SU-DHL-6 (cell line): Measurements from ENCODE around the gene ARID5B.

ENCODE experiments used
- H2AFZ ChIP-seq: fragments of 200-600 bp; sonication (generic); 2 replicates; pipeline ENCODE4 v1.6.1; 2014; ENCODE audit warnings: low read depth, mild to moderate bottlenecking, moderate library complexity, mixed read lengths, antibody characterized with exemption, low read length; ENCODE audit not compliant: severe bottlenecking
- H3F3A ChIP-seq: fragments of 200-600 bp; shearing (Covaris generic); 2 replicates; pipeline ENCODE4 v1.6.0; 2016; ENCODE audit warnings: antibody characterized with exemption, mild to moderate bottlenecking; ENCODE audit not compliant: insufficient read depth
- H3K27ac ChIP-seq: fragments of 200-600 bp; sonication (generic); 2 replicates; pipeline ENCODE4 v1.5.1; 2016; ENCODE audit warnings: low read depth, mild to moderate bottlenecking, low read length, moderate library complexity, mixed read lengths
- H3K27me3 ChIP-seq: fragments of 200-600 bp; sonication (generic), shearing (Covaris generic); 2 replicates; pipeline ENCODE4 v1.6.0; 2014; ENCODE audit warnings: mild to moderate bottlenecking, low read length
- H3K36me3 ChIP-seq: fragments of 200-600 bp; sonication (generic); 2 replicates; pipeline ENCODE4 v1.6.1; 2014; ENCODE audit warnings: mild to moderate bottlenecking, low read length, mixed read lengths
- H3K4me2 ChIP-seq: fragments of 300-600, 200-600 bp; shearing (Covaris generic), sonication (generic); 2 replicates; pipeline ENCODE4 v1.6.0; 2014; ENCODE audit warnings: low read length, low read depth, mild to moderate bottlenecking; ENCODE audit not compliant: poor library complexity, severe bottlenecking
- H3K4me3 ChIP-seq: fragments of 200-600 bp; sonication (generic); 2 replicates; pipeline ENCODE4 v1.5.1; 2014; ENCODE audit warnings: antibody characterized with exemption, low read length, mild to moderate bottlenecking, mixed read lengths; ENCODE audit not compliant: insufficient read depth, poor library complexity, severe bottlenecking
- H3K79me2 ChIP-seq: fragments of 200-600 bp; sonication (generic); 2 replicates; pipeline ENCODE4 v1.6.1; 2014; ENCODE audit warnings: mild to moderate bottlenecking, low read length, moderate library complexity; ENCODE audit not compliant: insufficient read depth
- H3K9ac ChIP-seq: fragments of 200-600 bp; sonication (generic); 2 replicates; pipeline ENCODE4 v1.7.0; 2014; ENCODE audit warnings: mild to moderate bottlenecking, low read length
- H3K9me2 ChIP-seq: fragments of 200-600 bp; sonication (generic); replicated peaks from 2 replicates; pipeline ENCODE4 v1.6.1; 2014; ENCODE audit warnings: low read length; ENCODE audit not compliant: insufficient read depth
- H3K9me3 ChIP-seq: fragments of 200-600 bp; sonication (generic); 2 replicates; pipeline ENCODE4 v1.6.1; 2014; ENCODE audit warnings: low read length, mixed read lengths; ENCODE audit not compliant: insufficient read depth
- H4K20me1 ChIP-seq: fragments of 200-600 bp; sonication (generic); 2 replicates; pipeline ENCODE4 v1.6.1; 2014; ENCODE audit warnings: low read depth, mild to moderate bottlenecking, antibody characterized with exemption, low read length, moderate library complexity, mixed read lengths
- EZH2phosphoT487 ChIP-seq: fragments of 200-600 bp; sonication (generic), shearing (Covaris generic); conservative IDR thresholded peaks from 2 replicates; pipeline ENCODE4 v1.6.1; 2018; ENCODE audit warnings: mild to moderate bottlenecking, antibody characterized with exemption, low read length, moderate library complexity, mixed read lengths
- TF ChIP-seq, protein P1 (sequence below): fragments of 200-600 bp; sonication (generic); IDR thresholded peaks from one replicate; pipeline ENCODE4 v1.5.1; 2017; ENCODE audit warnings: antibody characterized with exemption, mild to moderate bottlenecking, low read length, moderate library complexity; ENCODE audit not compliant: insufficient read depth, poor library complexity, severe bottlenecking

Gene ARID5B

GRCh38 chr10:62017491-62017870, 116.0 kb downstream of the ARID5B start:
- peaks cover 5% of the 10 kb centered on the region; the same call in 1 of the 2 replicates for H3K36me3 ChIP-seq
- peak overlapping the region; percentile 74 for H3K4me2 ChIP-seq
- peaks cover 84% of the 10 kb centered on the region for H3K79me2 ChIP-seq
- H3K4me3 ChIP-seq: no peak overlapping the region
- H3K9ac ChIP-seq: 0 out of 2 replicates have a peak overlapping the region, but pooled peaks have one; percentile 7
- no peaks in the 10 kb centered on the region for H3K9me2 ChIP-seq
- H3F3A ChIP-seq: peaks cover 37% of the 10 kb centered on the region
- no peak for TF ChIP-seq EZH2phosphoT487
- TF ChIP-seq, protein P1, sequence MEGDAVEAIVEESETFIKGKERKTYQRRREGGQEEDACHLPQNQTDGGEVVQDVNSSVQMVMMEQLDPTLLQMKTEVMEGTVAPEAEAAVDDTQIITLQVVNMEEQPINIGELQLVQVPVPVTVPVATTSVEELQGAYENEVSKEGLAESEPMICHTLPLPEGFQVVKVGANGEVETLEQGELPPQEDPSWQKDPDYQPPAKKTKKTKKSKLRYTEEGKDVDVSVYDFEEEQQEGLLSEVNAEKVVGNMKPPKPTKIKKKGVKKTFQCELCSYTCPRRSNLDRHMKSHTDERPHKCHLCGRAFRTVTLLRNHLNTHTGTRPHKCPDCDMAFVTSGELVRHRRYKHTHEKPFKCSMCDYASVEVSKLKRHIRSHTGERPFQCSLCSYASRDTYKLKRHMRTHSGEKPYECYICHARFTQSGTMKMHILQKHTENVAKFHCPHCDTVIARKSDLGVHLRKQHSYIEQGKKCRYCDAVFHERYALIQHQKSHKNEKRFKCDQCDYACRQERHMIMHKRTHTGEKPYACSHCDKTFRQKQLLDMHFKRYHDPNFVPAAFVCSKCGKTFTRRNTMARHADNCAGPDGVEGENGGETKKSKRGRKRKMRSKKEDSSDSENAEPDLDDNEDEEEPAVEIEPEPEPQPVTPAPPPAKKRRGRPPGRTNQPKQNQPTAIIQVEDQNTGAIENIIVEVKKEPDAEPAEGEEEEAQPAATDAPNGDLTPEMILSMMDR: no peak
- no peaks in the 10 kb centered on the region for H3K27me3 ChIP-seq
- H3K27ac ChIP-seq: peak overlapping the region; percentile 92
- no peak overlapping the region for H2AFZ ChIP-seq
- H4K20me1 ChIP-seq: no peaks in the 10 kb centered on the region
- no peaks in the 10 kb centered on the region for H3K9me3 ChIP-seq

DNA sequence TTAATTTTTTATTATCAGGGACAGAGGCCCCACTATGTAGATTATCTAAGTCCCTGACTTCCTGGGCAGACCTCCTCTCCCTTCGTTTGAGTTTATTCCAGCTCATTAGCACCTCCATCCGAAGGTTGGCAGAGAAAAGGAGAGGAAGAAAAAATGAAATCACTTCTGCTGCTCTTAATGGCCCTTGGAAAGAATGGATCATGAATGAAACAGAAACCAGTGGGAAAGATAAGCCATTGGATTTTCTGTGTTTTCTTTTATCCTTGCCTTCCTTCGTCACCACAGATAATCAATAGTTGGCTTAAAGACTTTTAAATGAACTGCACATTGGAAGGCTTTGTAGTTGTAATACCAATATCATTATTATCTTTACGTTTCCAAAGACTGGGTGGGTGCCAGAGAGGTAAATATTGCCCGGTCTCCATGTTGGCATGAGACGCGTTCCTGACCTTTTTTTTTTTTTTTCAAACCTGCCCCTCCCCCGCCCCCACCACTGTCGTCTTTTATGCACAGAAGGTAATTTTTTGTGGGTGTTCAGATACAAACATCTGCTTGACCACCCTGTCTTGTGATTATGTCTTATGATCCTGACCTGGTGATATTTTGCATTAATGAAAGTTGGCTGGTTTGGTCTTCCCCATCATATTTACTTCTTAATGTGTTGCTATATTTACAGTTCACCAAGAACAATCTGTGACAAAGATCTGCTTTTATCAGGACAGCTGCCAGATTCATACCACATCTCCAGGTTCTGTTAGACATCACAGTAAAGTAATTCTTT, 116.8 kb downstream of the ARID5B start:
- H3K4me2 ChIP-seq: peak overlapping the region; percentile 74
- H3K9me2 ChIP-seq: no peaks in the 10 kb centered on the region
- no peaks in the 10 kb centered on the region for H4K20me1 ChIP-seq
- peaks cover 37% of the 10 kb centered on the region for H3F3A ChIP-seq
- H3K9ac ChIP-seq: peak overlapping the region; percentile 40
- peaks cover 3% of the 10 kb centered on the region; the same call in 1 of the 2 replicates for H3K36me3 ChIP-seq
- peaks cover 86% of the 10 kb centered on the region for H3K79me2 ChIP-seq
- no peaks in the 10 kb centered on the region for H3K27me3 ChIP-seq
- TF ChIP-seq, protein P1: no peak
- no peak for TF ChIP-seq EZH2phosphoT487
- no peaks in the 10 kb centered on the region for H3K9me3 ChIP-seq
- no peak overlapping the region for H2AFZ ChIP-seq
- H3K27ac ChIP-seq: peak overlapping the region; percentile 92
- peak overlapping the region; percentile 19 for H3K4me3 ChIP-seq

DNA sequence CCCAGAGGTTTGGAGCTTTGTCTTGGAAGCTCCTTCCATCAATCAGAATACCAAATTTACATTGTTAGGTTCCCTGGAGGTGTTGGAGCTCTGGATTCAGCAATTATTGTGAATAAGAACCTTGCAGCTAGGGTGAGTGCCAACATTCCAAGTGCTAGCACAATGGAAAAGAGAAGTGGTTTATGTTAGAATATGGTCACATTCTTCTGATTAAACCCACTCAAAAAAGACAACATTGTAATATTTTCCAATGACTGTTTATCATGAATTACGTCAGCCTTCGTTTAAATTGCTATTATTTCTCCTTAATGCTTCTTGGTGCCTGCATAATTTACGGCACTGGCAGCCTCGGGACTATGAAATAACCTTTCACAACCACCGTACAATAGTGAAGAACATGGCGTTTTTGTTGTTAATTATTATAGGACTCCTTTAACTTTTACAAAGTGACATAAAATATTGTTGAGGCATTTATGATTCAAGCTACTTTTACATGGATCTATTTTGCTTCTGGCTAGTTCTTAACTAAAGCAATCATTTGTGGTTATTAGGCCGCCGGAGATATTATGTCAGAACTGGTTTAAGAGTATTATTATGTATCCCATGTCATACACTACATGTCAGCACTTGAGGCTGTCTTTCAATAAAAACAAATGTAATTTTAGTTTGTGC, 117.7 kb downstream of the ARID5B start:
- peak overlapping the region; percentile 74 for H3K4me2 ChIP-seq
- no peaks in the 10 kb centered on the region for H3K27me3 ChIP-seq
- H3K27ac ChIP-seq: peak overlapping the region; percentile 92
- H4K20me1 ChIP-seq: no peaks in the 10 kb centered on the region
- TF ChIP-seq, protein P1: no peak
- TF ChIP-seq EZH2phosphoT487: no peak
- H3K79me2 ChIP-seq: peaks cover 91% of the 10 kb centered on the region
- peak overlapping the region; percentile 40 for H3K9ac ChIP-seq
- no peak overlapping the region for H2AFZ ChIP-seq
- no peaks in the 10 kb centered on the region for H3K9me3 ChIP-seq
- peak overlapping the region; percentile 19 for H3K4me3 ChIP-seq
- H3K36me3 ChIP-seq: 0 out of 2 replicates have a peak, but pooled peaks cover 3% of the 10 kb centered on the region
- H3F3A ChIP-seq: peaks cover 34% of the 10 kb centered on the region
- no peaks in the 10 kb centered on the region for H3K9me2 ChIP-seq
